K562 (cell line): ENCODE measurements around the gene RPS19. TPM values are rescaled to one million over a fixed set of nuclear protein-coding genes. Genes with fewer than 3 reads are reported as not detected.

ENCODE experiments used
- LEF1 ChIP-seq: fragments of 450-650 bp; IDR thresholded peaks from 2 replicates; pipeline ENCODE4 v1.6.1; 2016; ENCODE audit warnings: mild to moderate bottlenecking
- NFE2 ChIP-seq: IDR thresholded peaks from 2 replicates; pipeline ENCODE4 v1.6.1; 2014; ENCODE audit warnings: antibody characterized with exemption, low read depth
- NFIX ChIP-seq: fragments of 250-450 bp; sonication (Bioruptor Pico); IDR thresholded peaks from 2 replicates; pipeline ENCODE4 v1.4.0; 2020; ENCODE audit warnings: low read depth, mild to moderate bottlenecking, moderate library complexity
- PHTF2 ChIP-seq: fragments of 250-450 bp; sonication (Bioruptor Pico); IDR thresholded peaks from 2 replicates; pipeline ENCODE4 v1.5.0; 2021; ENCODE audit warnings: mild to moderate bottlenecking
- RBM14 ChIP-seq: fragments of 200-400 bp; formaldehyde crosslinking; IDR thresholded peaks from 2 replicates; pipeline ENCODE4 v1.6.1; 2018; ENCODE audit warnings: low read depth, mild to moderate bottlenecking, low read length, moderate library complexity, borderline replicate concordance; ENCODE audit not compliant: insufficient read depth
- SMARCA4 ChIP-seq: fragments of 450-650 bp; IDR thresholded peaks from 2 replicates; pipeline ENCODE4 v1.6.1; 2016
- SNAPC5 ChIP-seq: fragments of 250-450 bp; sonication (Bioruptor Pico); IDR thresholded peaks from 2 replicates; pipeline ENCODE4 v1.8.0; 2021; ENCODE audit warnings: moderate library complexity, mild to moderate bottlenecking, inconsistent platforms
- XRCC5 ChIP-seq: fragments of 200-400 bp; formaldehyde crosslinking; IDR thresholded peaks from 2 replicates; pipeline ENCODE4 v1.6.1; 2017; ENCODE audit warnings: low read depth, mild to moderate bottlenecking, low read length
- ZFP91 ChIP-seq: sonication (generic); formaldehyde crosslinking; IDR thresholded peaks from 2 replicates; pipeline ENCODE4 v1.8.0; 2022; ENCODE audit warnings: mild to moderate bottlenecking, missing genetic modification reagents
- ZNF212 ChIP-seq: fragments of 450-650 bp; formaldehyde crosslinking; IDR thresholded peaks from 2 replicates; pipeline ENCODE4 v1.4.0; 2020; ENCODE audit warnings: mild to moderate bottlenecking
- ZNF263 ChIP-seq: sonication (generic); formaldehyde crosslinking; IDR thresholded peaks from 2 replicates; pipeline ENCODE4 v1.8.0; 2022; ENCODE audit warnings: mild to moderate bottlenecking, missing genetic modification reagents, borderline replicate concordance
- ZNF318 ChIP-seq, 2 experiments: fragments of 450-650 bp; IDR thresholded peaks; 2 replicates each; pipeline ENCODE4 v1.6.1; 2016; ENCODE audit warnings: mild to moderate bottlenecking in 2 of 2, borderline replicate concordance in 1 of 2, low read depth in 1 of 2, moderate library complexity in 1 of 2
- ZNF57 ChIP-seq: fragments of 450-650 bp; formaldehyde crosslinking; IDR thresholded peaks from 2 replicates; pipeline ENCODE4 v1.4.0; 2020; ENCODE audit warnings: mild to moderate bottlenecking, moderate library complexity
- polyA plus RNA-seq, 8 experiments: library from polyadenylated mRNA; depleted of rRNA in 4 of 8; stranded (reverse) in 5 of 8; unstranded in 3 of 8; fragments of >200 nt; fragmentation: Nextera tagmentation in 2 of 8; fragmentation: Illumina TruSeq in 1 of 8; extraction: Ambion mirVana in 2 of 8; extraction: Trizol in 1 of 8; gene quantifications; 2 replicates each; pipeline versions ENCODE4 v1.2.1 to v1.2.3, GENCODE V29; 2011 to 2014; ENCODE audit warnings: inconsistent platforms in 1 of 8, missing spikeins in 1 of 8
- total RNA-seq, 7 experiments: library from RNA; depleted of rRNA in 6 of 7; stranded (reverse); fragments of >200 nt in 6 of 7; fragmentation: Illumina TruSeq in 2 of 7; extraction: Trizol in 2 of 7; gene quantifications; 2 replicates each; pipeline versions ENCODE4 v1.2.1 to v1.2.3, GENCODE V29; 2011 to 2021; ENCODE audit warnings: low replicate concordance in 1 of 7
- TF ChIP-seq, protein P1 (sequence below): fragments of 250-450 bp; sonication (Bioruptor Pico); IDR thresholded peaks from 2 replicates; pipeline ENCODE4 v1.8.0; 2021; ENCODE audit warnings: borderline replicate concordance, mild to moderate bottlenecking, moderate library complexity; ENCODE audit not compliant: poor library complexity, severe bottlenecking

RPS19 gene
- total and polyA plus RNA-seq, 9 of the 15 experiments (the other 6 are each of a cell fraction or from before 2014, with no cell fraction given): 1,964 to 3,408 (median 2,747) TPM

GRCh38 chr19:41882568-41883462, 22.8 kb downstream of the RPS19 start, which contains the start of gene ARHGEF1 (continued):
- TF ChIP-seq ZFP91 (CRISPR knock-in tag) (no peak), LEF1 (no peak), NFE2 (no peak), ZNF263 (no peak), ZNF212 (no peak), ZNF57 (CRISPR knock-in tag) (no peak), RBM14 (no peak), PHTF2 (CRISPR knock-in tag) (no peak), SNAPC5 (no peak), XRCC5 (no peak), SMARCA4 (no peak), ZNF318 (IDR thresholded peaks at IDR 0.05; ENCODE audit: borderline replicate concordance in 1 of 2, low read depth in 1 of 2) (no peak), NFIX (CRISPR knock-in tag) (no peak)
- TF ChIP-seq, protein P1, sequence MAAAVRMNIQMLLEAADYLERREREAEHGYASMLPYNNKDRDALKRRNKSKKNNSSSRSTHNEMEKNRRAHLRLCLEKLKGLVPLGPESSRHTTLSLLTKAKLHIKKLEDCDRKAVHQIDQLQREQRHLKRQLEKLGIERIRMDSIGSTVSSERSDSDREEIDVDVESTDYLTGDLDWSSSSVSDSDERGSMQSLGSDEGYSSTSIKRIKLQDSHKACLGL (CRISPR knock-in tag): no peak
